Urothelium cell line (cell line): ENCODE measurements around the gene SLC25A42.

ENCODE experiments used
- DNase-seq: peaks from one replicate; pipeline ENCODE4 v3.0.0; 2011; ENCODE audit warnings: low spot score, mixed read lengths
- FAIRE-seq: peaks from 2 replicates; lab custom pipeline; 2011; peaks lifted over from hg19 to GRCh38; lab: Jason Lieb, UNC

SLC25A42 gene

DNA sequence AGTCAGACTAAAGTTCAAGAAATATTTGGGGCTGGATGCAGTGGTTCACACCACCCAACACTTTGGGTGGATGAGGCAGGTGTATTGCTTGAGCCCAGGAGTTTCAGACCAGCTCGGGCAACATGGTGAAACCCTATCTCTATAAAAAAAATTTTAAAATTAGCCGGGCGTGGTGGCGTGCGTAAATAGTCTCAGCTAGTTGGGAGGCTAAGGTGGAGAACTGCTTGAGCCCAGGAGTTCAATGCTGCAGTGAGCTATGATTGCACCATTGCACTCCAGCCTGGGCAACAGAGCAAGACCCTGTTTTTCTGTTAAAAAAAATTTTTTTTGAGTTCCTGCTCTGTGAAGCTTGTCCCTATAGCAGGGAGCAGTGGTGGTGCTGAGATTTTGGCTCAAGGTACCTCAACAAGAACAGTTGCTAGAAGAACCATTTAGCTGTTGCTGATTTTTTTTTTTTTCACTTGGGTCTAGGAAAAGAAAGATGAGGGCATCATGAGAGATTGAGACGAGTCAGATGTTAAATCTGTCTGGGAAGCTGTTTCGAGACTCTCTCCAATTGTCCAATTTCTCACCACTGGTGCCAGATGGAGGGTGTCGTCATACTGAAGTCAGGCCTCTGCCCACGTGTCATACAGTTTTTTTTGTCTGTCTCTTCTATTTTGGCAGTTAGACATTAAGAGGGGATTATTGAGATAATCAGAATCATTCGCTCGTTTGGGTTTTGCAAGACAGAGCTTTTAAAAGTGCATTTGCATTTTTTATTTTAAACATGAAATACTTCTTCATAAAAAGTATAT is 3.7 kb downstream of the SLC25A42 start:
- DNase-seq (no peak), FAIRE-seq (no peak)

DNA sequence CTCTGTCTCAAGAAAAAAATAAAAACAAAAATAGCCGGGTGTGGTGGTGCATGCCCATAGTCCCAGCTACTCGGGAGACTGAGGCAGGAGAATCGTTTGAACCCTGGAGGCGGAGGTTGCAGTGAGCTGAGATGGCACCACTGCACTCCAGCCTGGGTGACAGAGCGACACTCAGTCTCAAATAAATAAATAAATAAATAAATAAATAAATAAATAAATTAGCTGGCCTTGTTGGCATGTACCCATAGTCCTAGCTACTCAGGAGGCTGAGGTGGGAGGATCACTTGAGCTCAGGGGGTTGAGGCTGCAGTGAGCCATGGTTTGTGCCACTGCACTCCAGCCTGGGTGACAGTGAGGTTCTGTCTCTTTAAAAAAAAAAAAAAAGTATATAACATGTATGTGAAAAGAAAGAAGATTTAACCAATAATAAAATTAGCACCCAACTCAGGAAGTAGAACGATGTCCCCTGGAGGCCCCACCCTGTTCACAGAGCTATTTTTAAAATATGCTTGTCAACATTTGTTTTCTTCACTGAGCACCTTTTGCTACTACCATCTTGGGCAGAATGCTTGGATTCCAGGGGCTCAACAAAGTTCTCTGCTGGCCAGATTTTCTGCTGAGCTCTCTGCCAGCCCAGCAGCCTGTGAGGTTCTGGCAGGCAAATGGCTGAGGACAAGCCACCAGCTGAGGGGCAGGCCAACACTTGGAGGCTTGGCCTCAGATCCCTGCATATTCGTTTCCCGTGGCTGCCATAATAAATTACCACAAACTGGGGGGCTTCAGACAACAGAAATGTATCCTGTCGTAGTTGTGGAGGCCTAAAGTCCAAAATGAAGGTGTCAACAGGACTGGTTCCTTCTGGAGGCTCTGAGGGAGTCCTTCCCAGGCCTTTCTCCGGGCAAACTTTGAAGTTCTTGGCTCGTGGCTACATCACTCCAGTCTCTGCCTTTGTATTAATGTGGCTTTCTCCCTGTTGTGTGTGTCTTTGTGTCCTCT is 5.2 kb downstream of the SLC25A42 start:
- no peak for DNase-seq
- FAIRE-seq = no peak

DNA sequence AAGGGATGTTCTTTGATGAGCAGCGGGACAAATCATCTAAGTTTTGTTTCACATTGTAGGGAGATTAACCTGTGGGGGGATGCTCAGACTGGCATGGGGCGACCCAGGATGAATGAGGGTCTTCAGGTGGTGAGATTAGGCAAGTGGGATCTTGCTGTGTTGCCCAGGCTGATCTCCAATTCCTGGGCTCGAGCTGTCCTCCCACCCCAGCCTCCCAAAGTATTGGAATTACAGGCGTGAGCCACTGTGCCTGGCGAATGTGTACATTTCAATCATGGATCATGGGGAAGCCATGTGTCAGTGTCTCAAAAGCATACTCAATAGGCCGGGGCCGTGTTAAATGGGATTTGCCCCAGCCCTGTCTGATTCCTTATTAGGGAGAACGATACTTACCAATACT is 8.1 kb downstream of the SLC25A42 start:
- no peak for DNase-seq
- FAIRE-seq = no peak

DNA sequence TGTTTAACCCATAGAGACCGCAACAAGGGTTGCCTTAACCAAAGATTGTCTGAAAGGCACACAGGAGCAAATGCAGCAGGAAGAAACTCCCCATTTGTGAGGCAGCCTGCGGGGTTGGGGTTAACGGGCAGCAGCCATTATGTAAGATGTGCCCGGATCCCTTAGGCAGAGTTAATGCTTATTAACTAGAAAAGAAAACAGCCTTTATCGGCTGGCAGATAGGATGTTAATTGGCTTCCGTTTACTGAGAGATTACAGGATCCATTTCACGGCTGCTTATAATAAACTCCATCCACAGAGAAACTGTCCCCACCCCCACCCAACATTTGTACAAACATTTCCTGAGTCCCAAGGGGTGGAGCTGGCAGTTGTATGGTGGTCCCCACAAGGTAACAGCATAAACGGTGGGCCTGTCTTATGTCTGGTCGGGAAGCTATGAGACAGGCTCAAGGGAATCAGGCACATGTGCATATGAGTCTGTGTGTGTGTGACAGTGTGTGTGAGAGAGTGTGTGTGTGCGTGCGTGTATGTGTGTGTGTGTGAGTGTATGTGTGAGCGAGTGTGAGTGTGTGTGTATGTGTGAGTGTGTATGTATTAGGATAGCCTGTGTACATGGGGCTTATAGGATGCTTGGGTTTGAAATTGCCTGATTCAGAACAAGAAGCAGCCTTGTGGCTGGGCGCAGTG is 10.5 kb downstream of the SLC25A42 start:
- DNase-seq = no peak
- no peak for FAIRE-seq

DNA sequence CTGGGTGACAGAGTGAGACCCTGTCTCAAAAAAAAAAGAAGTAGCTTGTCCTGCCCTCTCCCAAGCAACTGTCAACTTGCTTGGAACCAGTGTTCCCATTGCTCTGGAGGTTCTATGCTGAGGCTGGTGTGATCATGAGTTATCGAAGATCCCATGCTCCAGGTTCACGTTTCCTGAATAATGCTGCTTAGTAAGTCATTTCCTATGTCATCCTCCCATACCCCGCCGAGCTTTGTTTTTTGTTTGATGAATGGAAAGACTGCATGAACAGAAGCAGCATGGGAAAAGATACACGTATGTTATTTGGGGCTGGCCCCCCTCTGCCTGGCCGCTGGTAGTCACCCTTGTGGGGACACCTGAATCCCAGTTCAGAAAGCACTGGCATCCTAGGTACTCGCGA is 11.3 kb downstream of the SLC25A42 start:
- FAIRE-seq (no peak), DNase-seq (no peak)

DNA sequence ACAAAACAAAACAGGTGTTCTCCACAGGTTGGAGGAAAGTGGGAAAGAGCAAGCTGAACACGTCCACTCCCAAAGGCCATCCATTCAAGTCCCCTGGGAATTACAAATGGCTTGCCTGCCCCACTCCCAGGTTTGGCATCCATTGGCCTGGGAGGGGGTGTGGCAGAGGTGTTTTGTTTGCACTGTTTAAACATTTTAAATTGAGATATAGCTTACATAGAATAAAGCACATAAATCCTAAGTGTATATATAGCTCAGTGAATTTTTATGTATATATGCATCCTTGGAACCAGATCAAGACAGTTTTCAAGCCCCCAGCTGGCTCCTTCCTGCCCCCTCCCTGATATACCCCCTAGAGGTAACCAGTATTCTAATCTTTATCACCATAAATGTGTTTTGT is 12.7 kb downstream of the SLC25A42 start:
- FAIRE-seq = no peak

DNA sequence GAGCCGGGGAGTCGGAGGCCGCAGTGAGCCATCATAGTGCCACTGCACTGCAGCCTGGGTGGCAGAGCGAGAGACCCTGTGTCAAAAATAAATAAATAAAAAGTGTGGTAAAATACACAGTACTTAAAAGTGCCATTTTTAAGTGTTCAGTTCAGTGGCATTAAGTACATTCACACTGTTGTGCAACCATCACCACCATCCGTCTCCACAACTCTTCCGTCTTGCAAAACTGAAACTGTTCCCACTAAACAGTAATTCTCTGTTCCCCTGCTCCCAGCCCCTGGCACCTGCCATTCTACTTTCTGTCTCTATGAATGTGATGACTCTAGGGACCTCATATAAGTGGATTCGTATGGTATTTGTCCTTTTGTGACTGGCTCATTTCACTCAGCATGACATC is 13.3 kb downstream of the SLC25A42 start:
- FAIRE-seq (no peak), DNase-seq (no peak)

More for the DNA sequence above, 12.7 kb downstream of the SLC25A42 start:
- DNase-seq = no peak

DNA sequence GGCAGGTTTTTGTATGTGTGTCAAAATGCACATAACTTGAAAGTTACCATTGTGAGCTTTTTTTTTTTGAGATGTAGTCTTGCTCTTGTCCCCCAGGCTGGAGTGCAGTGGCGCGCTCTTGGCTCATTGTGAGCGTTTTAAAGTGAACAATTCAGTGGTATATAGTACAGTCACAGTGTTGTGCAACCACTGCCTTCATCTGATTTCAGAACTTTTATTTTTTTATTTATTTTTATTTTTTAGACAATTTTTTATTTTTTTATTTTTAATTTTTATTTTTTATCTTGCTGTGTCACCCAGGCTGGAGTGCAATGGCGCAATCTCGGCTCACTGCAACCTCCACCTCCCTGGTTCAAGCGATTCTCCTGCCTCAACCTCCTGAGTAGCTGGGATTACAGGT is 15.0 kb downstream of the SLC25A42 start:
- FAIRE-seq (no peak), DNase-seq (no peak)

DNA sequence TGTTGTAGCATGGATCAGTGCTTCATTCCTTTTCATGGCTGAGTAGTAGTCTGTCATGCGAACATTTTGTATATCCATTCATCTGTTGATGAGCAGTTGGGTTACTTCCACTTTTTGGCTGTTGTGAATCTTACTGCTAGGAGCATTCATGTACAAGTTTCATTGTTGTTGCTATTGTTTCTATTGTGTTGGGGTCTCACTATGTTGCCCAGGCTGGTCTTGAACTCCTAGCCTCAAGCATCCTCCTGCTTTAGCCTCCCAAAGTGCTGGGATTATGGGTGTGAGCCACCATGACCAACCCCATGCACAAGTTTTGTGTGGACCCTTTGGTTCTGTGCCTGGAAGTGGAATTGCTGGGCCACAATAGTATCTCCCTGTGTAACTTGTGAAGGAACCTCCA is 15.8 kb downstream of the SLC25A42 start:
- DNase-seq = no peak

DNA sequence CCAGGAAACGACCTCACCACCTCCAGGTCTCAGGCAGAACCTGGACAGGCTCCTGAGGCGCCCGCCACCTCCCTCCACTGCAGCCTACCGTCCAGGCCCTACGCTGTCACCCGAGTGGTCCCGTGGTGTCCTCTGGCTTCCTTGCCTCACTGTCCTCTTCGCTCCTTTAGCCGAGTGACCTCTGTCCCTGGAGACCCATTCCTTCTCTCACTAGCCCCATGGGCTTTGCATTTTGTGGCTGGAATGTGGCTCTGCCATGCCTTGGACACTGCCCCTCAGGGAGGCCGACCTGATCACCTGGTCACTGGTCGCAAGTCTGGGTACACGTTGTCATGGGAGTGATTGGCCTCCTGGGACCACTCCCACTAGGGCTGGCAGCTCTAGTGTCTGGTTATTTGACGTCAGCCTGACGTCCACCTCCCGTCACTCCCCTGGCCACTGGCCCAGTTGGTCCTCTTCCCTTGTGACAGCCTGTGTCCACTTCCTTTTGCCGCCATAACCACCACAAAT is 17.9 kb downstream of the SLC25A42 start:
- DNase-seq = no peak

More for the DNA sequence above, 15.8 kb downstream of the SLC25A42 start:
- FAIRE-seq = no peak

DNA sequence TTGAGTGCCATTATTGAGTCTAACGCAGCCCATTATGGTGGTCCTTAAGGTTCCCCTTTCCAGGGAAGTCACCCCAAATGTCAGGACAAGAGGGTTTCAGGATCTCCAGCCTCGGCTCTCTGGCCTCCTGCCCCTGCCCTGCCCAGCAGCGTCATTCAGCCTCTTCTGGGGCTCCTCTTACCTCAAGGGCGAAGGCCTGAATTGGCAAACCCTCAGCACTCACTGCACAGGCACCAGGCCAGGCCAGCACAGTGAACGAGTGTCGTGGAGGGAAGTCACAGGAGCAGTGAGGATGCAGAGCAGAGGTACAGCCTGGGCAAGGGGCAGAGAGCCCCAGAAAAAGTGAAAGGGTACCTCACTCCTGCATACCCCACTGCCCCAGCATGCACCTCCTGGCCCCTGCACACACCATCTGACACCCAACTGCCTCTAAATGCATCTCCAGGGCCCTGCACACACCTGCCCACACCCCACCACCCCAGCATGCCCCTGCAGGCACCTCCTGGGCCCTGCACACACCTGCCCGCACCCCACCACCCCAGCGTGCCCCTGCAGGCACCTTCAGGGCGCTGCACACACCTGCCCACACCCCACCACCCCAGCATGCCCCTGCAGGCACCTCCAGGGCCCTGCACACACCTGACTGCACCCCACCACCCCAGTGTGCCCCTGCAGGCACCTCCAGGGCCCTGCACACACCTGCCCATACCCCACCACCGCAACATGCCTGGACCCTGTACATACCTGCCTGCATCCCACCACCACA is 19.8 kb downstream of the SLC25A42 start:
- FAIRE-seq (no peak), DNase-seq (no peak)

More for the DNA sequence above, 17.9 kb downstream of the SLC25A42 start:
- FAIRE-seq = no peak

DNA sequence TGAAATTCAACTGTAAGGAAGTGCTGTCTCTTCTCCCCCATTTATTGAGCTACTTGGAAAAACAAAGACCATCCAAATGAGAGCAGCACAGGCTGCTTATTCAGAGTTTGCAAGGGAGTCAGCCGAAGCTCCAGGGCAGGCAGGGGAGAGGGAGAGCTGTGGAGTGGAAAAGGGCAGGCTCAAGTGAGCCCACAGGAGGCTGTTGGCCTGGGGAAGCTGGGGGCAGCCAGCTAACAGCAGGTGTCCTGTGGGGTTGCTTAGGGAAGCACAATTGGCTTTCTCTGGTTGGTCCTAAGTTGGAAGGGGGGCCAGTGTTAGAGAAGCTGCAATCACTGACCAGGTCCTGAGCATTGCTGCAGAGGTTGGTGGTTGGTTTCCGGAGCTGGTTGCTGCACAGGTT is 23.9 kb downstream of the SLC25A42 start:
- FAIRE-seq = no peak
- DNase-seq = no peak

DNA sequence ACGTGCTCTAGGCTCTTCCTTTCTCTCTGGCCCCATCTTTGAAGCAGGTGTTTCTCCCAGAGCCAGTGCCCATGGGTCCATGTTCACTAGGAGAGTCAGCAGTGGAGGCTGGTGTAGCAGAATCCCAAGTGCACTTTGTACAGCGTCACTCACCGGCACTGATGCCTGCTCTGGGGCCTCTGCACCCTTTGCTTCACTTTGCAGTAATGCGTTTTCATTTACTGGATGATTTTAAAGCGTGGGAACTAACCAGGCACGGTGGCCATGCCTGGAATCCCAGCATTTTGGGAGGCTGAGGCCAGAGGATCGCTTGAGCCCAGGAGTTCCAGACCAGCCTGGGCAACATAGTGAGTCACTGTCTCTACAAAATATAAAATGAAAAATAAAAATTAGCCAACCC is 30.7 kb downstream of the SLC25A42 start:
- DNase-seq = no peak
- no peak for FAIRE-seq

DNA sequence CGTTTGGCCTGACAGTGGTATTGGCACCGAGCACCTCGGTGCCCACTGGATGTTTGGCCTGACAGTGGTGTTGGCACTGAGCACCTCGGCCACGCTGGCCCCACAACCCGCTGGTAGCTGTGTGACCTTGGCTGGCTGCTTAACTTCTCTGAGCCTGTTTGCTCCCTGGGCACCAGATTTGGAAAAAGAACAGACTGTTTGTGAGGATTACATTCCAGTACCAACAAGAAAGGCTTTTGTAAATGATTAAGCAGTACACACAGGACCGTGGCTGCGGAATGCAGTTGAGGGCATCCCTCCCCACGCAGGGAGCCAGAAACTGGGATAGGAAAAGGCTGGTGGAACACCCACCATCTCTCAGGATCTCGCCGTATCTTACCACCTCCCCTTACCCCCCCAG is 31.9 kb downstream of the SLC25A42 start:
- DNase-seq (no peak), FAIRE-seq (no peak)

DNA sequence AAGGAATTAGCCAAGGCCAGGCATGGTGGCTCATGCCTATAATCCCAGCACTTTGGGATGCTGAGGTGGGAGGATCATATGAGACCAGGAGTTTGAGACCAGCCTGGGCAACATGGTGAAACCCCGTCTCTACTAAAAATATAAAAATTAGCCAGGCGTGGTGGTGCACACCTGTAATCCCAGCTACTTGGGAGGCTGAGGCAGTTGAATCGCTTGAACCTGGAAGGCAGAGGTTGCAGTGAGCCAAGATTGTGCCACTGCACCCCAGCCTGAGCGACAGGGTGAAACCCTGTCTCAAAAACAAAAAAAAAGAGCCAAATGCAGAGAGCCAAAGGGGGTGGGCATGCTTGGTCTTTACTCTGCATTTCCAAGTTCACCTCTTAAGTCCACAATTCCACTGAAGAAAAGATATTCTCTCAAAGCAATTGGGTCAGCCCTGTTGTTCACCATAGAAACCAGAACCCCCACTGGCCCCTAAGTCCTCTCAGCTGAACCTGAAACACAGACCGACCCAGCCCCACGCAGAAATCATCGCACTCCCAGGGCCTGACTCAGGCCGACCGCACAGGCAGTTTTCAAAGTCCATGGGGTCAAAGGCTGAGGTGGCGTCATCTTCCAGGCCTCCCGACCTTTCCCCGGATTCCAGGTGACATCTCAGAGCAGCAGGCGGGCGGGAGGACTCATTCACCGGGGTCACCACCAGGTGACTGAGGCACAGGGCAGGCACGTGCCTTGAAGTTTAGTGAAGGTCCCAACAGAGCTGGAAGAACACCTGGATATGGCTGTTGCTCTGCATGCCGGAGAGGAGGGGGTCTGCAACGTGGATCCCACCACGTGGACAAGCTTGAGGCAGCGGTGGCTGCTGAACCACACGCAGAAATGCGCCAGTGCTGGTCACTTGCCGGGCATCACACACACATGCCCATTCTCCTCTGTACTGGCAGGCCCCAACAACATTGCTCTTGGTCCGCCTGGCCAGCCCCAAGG is 33.1 kb downstream of the SLC25A42 start:
- no peak for DNase-seq
- FAIRE-seq = no peak

DNA sequence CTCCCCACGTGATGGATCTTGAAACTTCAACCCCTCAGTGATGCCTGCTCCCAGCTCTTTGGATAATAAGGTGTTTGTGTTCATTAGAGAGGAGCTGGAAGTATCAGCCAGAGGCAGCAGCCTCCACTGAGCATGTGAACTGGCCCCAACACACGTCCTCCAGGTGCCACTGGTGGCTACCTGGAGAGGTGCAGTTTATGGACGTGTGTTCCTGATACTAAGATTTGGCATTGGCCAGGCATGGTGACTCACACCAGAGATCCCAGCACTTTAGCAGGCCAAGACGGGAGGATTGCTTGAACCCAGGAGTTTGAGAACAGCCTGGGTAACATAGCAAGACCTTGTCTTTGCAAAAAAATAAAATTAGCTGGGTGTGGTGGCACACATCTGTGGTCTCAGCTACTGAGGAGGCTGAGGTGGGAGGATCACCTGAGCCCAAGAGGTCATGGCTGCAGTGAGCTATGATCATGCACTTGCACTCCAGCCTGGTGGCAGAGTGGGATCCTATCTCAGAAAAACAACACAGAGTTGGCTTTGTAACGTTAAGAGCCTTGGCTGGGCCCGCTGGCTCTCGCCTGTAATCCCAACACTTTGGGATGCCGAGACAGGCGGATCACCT is 34.4 kb downstream of the SLC25A42 start:
- DNase-seq (no peak), FAIRE-seq (no peak)

DNA sequence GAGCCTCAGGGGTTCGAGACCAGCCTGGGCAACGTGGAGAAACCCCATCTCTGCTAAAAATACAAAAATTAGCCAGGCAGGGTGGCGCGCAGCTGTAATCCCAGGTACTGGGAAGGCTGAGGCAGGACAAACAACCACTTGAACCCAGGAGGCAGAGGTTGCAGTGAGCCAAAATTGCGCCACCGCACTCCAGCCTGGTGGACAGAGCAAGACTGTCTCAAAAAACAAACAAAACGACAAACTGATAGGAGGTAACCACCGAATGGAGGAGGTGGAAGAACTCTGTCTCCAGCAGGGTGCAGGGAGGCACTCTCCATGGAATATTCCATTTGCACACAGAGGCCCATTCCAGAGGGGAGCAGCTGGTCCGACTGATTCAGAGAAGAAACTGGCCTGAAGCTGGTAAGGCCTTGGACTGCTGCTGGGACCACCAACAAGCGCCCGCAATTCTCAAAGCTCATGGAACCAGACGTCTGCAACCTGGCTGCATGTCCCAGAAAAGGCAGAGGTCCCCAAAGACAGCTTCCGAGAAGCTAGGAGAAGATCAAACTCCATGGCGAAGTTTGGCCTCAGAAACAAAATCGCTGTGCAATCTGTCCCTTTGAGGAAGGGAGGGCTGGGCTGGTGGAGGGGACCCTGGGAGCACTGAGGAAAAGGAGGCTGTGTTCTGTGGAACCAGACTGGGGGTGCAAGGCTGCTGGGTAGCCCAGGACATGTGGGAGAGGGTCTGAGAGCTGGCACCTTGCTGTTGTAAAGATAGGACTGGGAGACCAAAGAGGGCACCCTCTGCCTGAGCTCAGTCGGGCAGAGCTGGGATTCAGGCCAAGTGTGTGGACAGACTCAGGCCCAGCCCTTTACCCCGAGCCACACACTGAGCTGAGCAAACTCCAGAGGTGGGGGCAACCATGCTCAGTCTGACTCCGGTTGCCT is 35.2 kb downstream of the SLC25A42 start:
- no peak for DNase-seq
- no peak for FAIRE-seq

DNA sequence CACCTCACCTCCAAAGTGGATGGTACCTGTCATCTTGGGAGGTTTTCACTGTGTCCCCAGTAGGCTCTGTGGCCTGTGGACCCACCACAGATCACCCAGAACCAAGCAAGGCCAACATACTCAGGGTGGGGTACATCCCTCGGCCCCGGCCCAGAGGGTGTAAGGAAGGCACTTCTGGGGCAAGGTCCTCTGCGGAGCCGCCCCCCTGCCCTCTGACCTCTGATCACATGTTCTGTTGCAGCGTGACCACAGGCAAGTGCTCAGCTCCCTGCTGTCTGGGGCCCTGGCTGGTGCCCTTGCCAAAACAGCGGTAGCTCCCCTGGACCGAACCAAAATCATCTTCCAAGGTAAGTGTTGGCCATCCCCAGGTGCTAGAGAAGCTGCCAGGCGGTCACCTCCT is 37.7 kb downstream of the SLC25A42 start:
- no peak for DNase-seq
- FAIRE-seq = no peak
